H1 (cell line): ENCODE measurements around the gene RALGAPA2. TPM values are rescaled to one million over a fixed set of nuclear protein-coding genes. Genes with fewer than 3 reads are reported as not detected.

Experiments used
- CTCF ChIA-PET: fragments of 300-600 bp; sonication (Branson Sonifier 250); formaldehyde crosslinking; loops from one replicate; lab custom pipeline; 2021; ENCODE audit not compliant: partially characterized antibody; lab: Charles Lee
- POLR2A ChIA-PET: fragments of 300-600 bp; sonication (Branson Sonifier 250); formaldehyde crosslinking; loops from one replicate; lab custom pipeline; 2021; ENCODE audit warnings: inconsistent platforms; ENCODE audit not compliant: partially characterized antibody; lab: Charles Lee
- DNase-seq, 2 experiments: peaks; one replicate each; pipeline versions ENCODE4 v3.0.0 to v3.0.0-alpha.2; 2010 to 2022; ENCODE audit warnings: low spot score in 2 of 2, low read depth in 1 of 2, mixed read lengths in 1 of 2
- FAIRE-seq: peaks from 2 replicates; lab custom pipeline; 2011; peaks lifted over from hg19 to GRCh38; lab: Jason Lieb, UNC
- H2AFZ ChIP-seq: 2 replicates; pipeline ENCODE4 v1.8.1; 2012; ENCODE audit warnings: low read length, inconsistent platforms
- H2AK5ac ChIP-seq: 2 replicates; pipeline ENCODE4 v1.6.1; 2013; ENCODE audit warnings: low read depth, low read length
- H2BK120ac ChIP-seq: replicated peaks from 2 replicates; pipeline ENCODE3; 2013; ENCODE audit warnings: low read depth, low read length, inconsistent platforms
- H2BK12ac ChIP-seq: 2 replicates; pipeline ENCODE4 v1.6.1; 2013; ENCODE audit warnings: low read depth, low read length
- H2BK15ac ChIP-seq: 2 replicates; pipeline ENCODE4 v1.6.1; 2013; ENCODE audit warnings: low read length
- H2BK20ac ChIP-seq: 2 replicates; pipeline ENCODE4 v1.6.1; 2013; ENCODE audit warnings: low read length
- H2BK5ac ChIP-seq: 2 replicates; pipeline ENCODE4 v1.6.1; 2013; ENCODE audit warnings: low read depth, low read length
- H3K14ac ChIP-seq: 2 replicates; pipeline ENCODE4 v1.6.1; 2013; ENCODE audit warnings: inconsistent platforms; ENCODE audit not compliant: insufficient read length
- H3K18ac ChIP-seq: 2 replicates; pipeline ENCODE4 v1.6.1; 2013; ENCODE audit warnings: low read length; ENCODE audit errors: extremely low read depth
- H3K23ac ChIP-seq: 2 replicates; pipeline ENCODE4 v1.6.1; 2013; ENCODE audit warnings: inconsistent platforms; ENCODE audit not compliant: insufficient read length
- H3K23me2 ChIP-seq: 2 replicates; pipeline ENCODE4 v1.6.1; 2013; ENCODE audit warnings: low read depth, low read length
- H3K27ac ChIP-seq: 2 replicates; pipeline ENCODE4 v1.6.1; 2011; ENCODE audit warnings: low read depth, low read length, inconsistent platforms
- H3K27me3 ChIP-seq, 4 experiments: replicated peaks in 1 of 4; 1 replicate in 1 of 4; 2 replicates in 3 of 4; pipeline versions ENCODE4 v1.6.1 to v1.8.1; 2011 to 2013; ENCODE audit warnings: low read length in 3 of 4, mild to moderate bottlenecking in 3 of 4, inconsistent platforms in 2 of 4, mixed read lengths in 2 of 4, moderate library complexity in 1 of 4; ENCODE audit not compliant: control insufficient read depth in 3 of 4, insufficient read depth in 3 of 4; ENCODE audit errors: extremely low read depth in 1 of 4
- H3K36me3 ChIP-seq, 4 experiments: 2 replicates each; pipeline versions ENCODE4 v1.6.1 to v1.8.1; 2011 to 2013; ENCODE audit warnings: mild to moderate bottlenecking in 4 of 4, low read length in 3 of 4, moderate library complexity in 2 of 4, control low read depth in 1 of 4, inconsistent platforms in 1 of 4; ENCODE audit not compliant: insufficient read depth in 4 of 4, control insufficient read depth in 2 of 4
- H3K4ac ChIP-seq: replicated peaks from 2 replicates; pipeline ENCODE3; 2013; ENCODE audit warnings: low read length, low read depth, mixed read lengths, inconsistent platforms; ENCODE audit not compliant: insufficient read length
- H3K4me1 ChIP-seq, 4 experiments: replicated peaks in 1 of 4; 1 replicate in 1 of 4; 2 replicates in 3 of 4; pipeline versions ENCODE4 v1.6.1 to v1.8.1; 2011 to 2013; ENCODE audit warnings: low read length in 3 of 4, inconsistent platforms in 2 of 4, mixed read lengths in 1 of 4; ENCODE audit not compliant: insufficient read depth in 4 of 4, control insufficient read depth in 3 of 4
- H3K4me2 ChIP-seq, 2 experiments: 2 replicates each; pipeline versions ENCODE4 v1.6.1 to v1.8.1; 2011 to 2013; ENCODE audit warnings: low read depth in 2 of 2, low read length in 2 of 2, control low read depth in 1 of 2, inconsistent platforms in 1 of 2, mild to moderate bottlenecking in 1 of 2; ENCODE audit not compliant: insufficient read depth in 1 of 2
- H3K4me3 ChIP-seq, 4 experiments: fragments of 200-600, 300-600 bp in 1 of 4; sonication (generic), shearing (Covaris generic), sonication (Bioruptor Twin) in 1 of 4; 2 replicates each; pipeline versions ENCODE4 v1.5.1 to v1.8.1; 2011 to 2016; ENCODE audit warnings: low read length in 4 of 4, low read depth in 3 of 4, control low read depth in 2 of 4, inconsistent platforms in 2 of 4, mild to moderate bottlenecking in 2 of 4, mixed read lengths in 1 of 4, moderate library complexity in 1 of 4; ENCODE audit not compliant: insufficient read depth in 2 of 4; ENCODE audit errors: extremely low read depth in 1 of 4
- H3K56ac ChIP-seq: replicated peaks from 2 replicates; pipeline ENCODE3; 2013; ENCODE audit warnings: low read depth, mild to moderate bottlenecking, mixed read lengths, low read length, inconsistent platforms; ENCODE audit not compliant: insufficient read length
- H3K79me1 ChIP-seq: 2 replicates; pipeline ENCODE4 v1.6.1; 2013; ENCODE audit warnings: low read depth, low read length, control low read depth
- H3K79me2 ChIP-seq, 2 experiments: 2 replicates each; pipeline versions ENCODE4 v1.6.1 to v1.8.1; 2012 to 2013; ENCODE audit warnings: low read length in 2 of 2, mild to moderate bottlenecking in 2 of 2, inconsistent platforms in 1 of 2; ENCODE audit not compliant: insufficient read depth in 2 of 2, control insufficient read depth in 1 of 2
- H3K9ac ChIP-seq, 4 experiments: replicated peaks in 1 of 4; 1 replicate in 1 of 4; 2 replicates in 3 of 4; pipeline versions ENCODE4 v1.6.1 to v1.8.1; 2011 to 2013; ENCODE audit warnings: low read depth in 3 of 4, low read length in 3 of 4, control low read depth in 2 of 4, mild to moderate bottlenecking in 2 of 4, moderate library complexity in 2 of 4, inconsistent platforms in 1 of 4; ENCODE audit errors: extremely low read depth in 1 of 4
- H3K9me3 ChIP-seq, 2 experiments: 2 replicates each; pipeline versions ENCODE4 v1.6.1 to v1.8.1; 2012 to 2013; ENCODE audit warnings: mild to moderate bottlenecking in 2 of 2, moderate library complexity in 2 of 2, control low read depth in 1 of 2, inconsistent platforms in 1 of 2, low read depth in 1 of 2, low read length in 1 of 2, mixed read lengths in 1 of 2; ENCODE audit not compliant: insufficient read depth in 2 of 2
- H4K20me1 ChIP-seq, 2 experiments: replicated peaks in 1 of 2; 2 replicates each; pipeline versions ENCODE3 to v1.8.1; 2011 to 2013; ENCODE audit warnings: inconsistent platforms in 2 of 2, low read length in 2 of 2, mild to moderate bottlenecking in 1 of 2; ENCODE audit not compliant: insufficient read depth in 2 of 2, control insufficient read depth in 1 of 2
- H4K5ac ChIP-seq: 2 replicates; pipeline ENCODE4 v1.6.1; 2013; ENCODE audit warnings: low read length, low read depth, mixed read lengths, inconsistent platforms; ENCODE audit not compliant: insufficient read length
- H4K8ac ChIP-seq: 2 replicates; pipeline ENCODE4 v1.8.0; 2013; ENCODE audit warnings: mild to moderate bottlenecking, moderate library complexity, low read length, inconsistent platforms; ENCODE audit not compliant: insufficient read depth; ENCODE audit errors: extremely low read depth
- H4K91ac ChIP-seq: replicated peaks from 2 replicates; pipeline ENCODE3; 2013; ENCODE audit warnings: low read length, mixed read lengths, inconsistent platforms; ENCODE audit not compliant: insufficient read length
- BRCA1 ChIP-seq: IDR thresholded peaks from 2 replicates; pipeline ENCODE4 v1.6.1; 2012; ENCODE audit warnings: low read depth, low read length, improper control_type of control experiment
- CBX8 ChIP-seq: fragments of 300-800, 300-1000 bp; sonication (generic); IDR thresholded peaks from 2 replicates; pipeline ENCODE4 v1.7.1; 2016; ENCODE audit warnings: low read depth, low read length, borderline replicate concordance
- CHD1 ChIP-seq: IDR thresholded peaks from 2 replicates; pipeline ENCODE4 v1.6.1; 2012; ENCODE audit warnings: low read depth, low read length, improper control_type of control experiment
- CREB1 ChIP-seq: IDR thresholded peaks from 2 replicates; pipeline ENCODE4 v1.6.1; 2012; ENCODE audit warnings: inconsistent platforms
- E2F6 ChIP-seq: IDR thresholded peaks from 2 replicates; pipeline ENCODE4 v1.6.1; 2012; ENCODE audit warnings: inconsistent platforms
- GABPA ChIP-seq: IDR thresholded peaks from 2 replicates; pipeline ENCODE4 v1.6.1; 2011; ENCODE audit warnings: mild to moderate bottlenecking, low read length, moderate library complexity, borderline replicate concordance; ENCODE audit not compliant: insufficient read depth
- HDAC6 ChIP-seq: IDR thresholded peaks from one replicate; pipeline ENCODE4 v1.7.1; 2012; ENCODE audit warnings: low read depth, mild to moderate bottlenecking, inconsistent platforms, low read length, moderate library complexity
- PHF8 ChIP-seq: fragments of 200-600 bp; sonication (generic); conservative IDR thresholded peaks from 2 replicates; pipeline ENCODE4 v1.7.1; 2012; ENCODE audit warnings: low read depth, mild to moderate bottlenecking, inconsistent platforms, low read length, moderate library complexity
- SIN3A ChIP-seq, 2 experiments: IDR thresholded peaks in 1 of 2; conservative IDR thresholded peaks in 1 of 2; 2 replicates each; pipeline ENCODE4 v1.6.1; 2011 to 2012; ENCODE audit warnings: low read length in 2 of 2, improper control_type of control experiment in 1 of 2, low read depth in 1 of 2, mild to moderate bottlenecking in 1 of 2
- SIRT6 ChIP-seq: IDR thresholded peaks from one replicate; pipeline ENCODE4 v1.7.1; 2012; ENCODE audit warnings: low read length, inconsistent platforms
- SRF ChIP-seq: IDR thresholded peaks from 2 replicates; pipeline ENCODE4 v1.6.1; 2011; ENCODE audit warnings: mild to moderate bottlenecking, low read depth, low read length, moderate library complexity
- TAF1 ChIP-seq: IDR thresholded peaks from 2 replicates; pipeline ENCODE4 v1.6.1; 2011; ENCODE audit warnings: mild to moderate bottlenecking, low read depth, low read length
- TCF12 ChIP-seq: IDR thresholded peaks from 2 replicates; pipeline ENCODE4 v1.6.1; 2011; ENCODE audit warnings: low read depth, mild to moderate bottlenecking, low read length
- TEAD4 ChIP-seq: IDR thresholded peaks from 2 replicates; pipeline ENCODE4 v1.6.1; 2012; ENCODE audit warnings: low read depth, low read length, inconsistent platforms, mixed read lengths
- ZNF274 ChIP-seq: IDR thresholded peaks from 2 replicates; pipeline ENCODE4 v1.7.0; 2012; ENCODE audit warnings: low read length, borderline replicate concordance; ENCODE audit errors: extremely low read depth
- WGBS, 2 experiments: shearing (Covaris generic) in 1 of 2; methylation state at CpG; one replicate each; pipeline versions ENCODE4 v1.1.6 to v1.1.7; 2013 to 2015; ENCODE audit warnings: low lambda C conversion rate in 2 of 2, mixed read lengths in 2 of 2, inconsistent platforms in 1 of 2, low coverage in 1 of 2, missing lambda C conversion rate in 1 of 2; ENCODE audit not compliant: insufficient replicate concordance in 2 of 2, insufficient coverage in 1 of 2, insufficient read length in 1 of 2; ENCODE audit errors: extremely low coverage in 1 of 2, missing lambda C conversion rate in 1 of 2; 5-methylcytosine and 5-hydroxymethylcytosine counted together
- polyA plus RNA-seq, 7 experiments: library from polyadenylated mRNA; depleted of rRNA in 3 of 7; stranded (reverse) in 5 of 7; unstranded in 2 of 7; fragments of >200 nt in 5 of 7; fragments of 200-250 nt in 2 of 7; gene quantifications; 1 replicate in 5 of 7; 2 replicates in 1 of 7; 4 replicates in 1 of 7; pipeline versions ENCODE4 v1.2.1 to v1.2.3, GENCODE V29; 2011 to 2013; ENCODE audit warnings: missing spikeins in 2 of 7, mixed read lengths in 2 of 7
- total RNA-seq: library from RNA; stranded (reverse); fragmentation: NEBNext Ultra II Directional; extraction: Animal tissue kit (Norgen Biotek cat#: 25700); gene quantifications from 2 replicates; pipeline ENCODE4 v1.2.1, GENCODE V29; 2021

Gene RALGAPA2
- total and polyA plus RNA-seq, 2 of the 8 experiments (the other 6 are each of a cell fraction or from before 2014, with no cell fraction given), result 5.1 to 25.5 TPM

- Histone ChIP-seq H3K4ac (no peak overlapping the region), H3K9me3 (no peaks in the 10 kb centered on the region), H2BK15ac (no peak overlapping the region), H4K8ac (no peak overlapping the region), H3K79me2 (no peaks in the 10 kb centered on the region), H2BK12ac (no peak overlapping the region), H3K4me2 (no peak overlapping the region), H4K91ac (no peak overlapping the region), H3K36me3 (no peaks in the 10 kb centered on the region), H3K9ac (no peak overlapping the region), H3K56ac (no peak overlapping the region), H3K23ac (no peak overlapping the region), H3K14ac (no peak overlapping the region), H2BK20ac (no peak overlapping the region), H2BK120ac (no peak overlapping the region), H2AK5ac (no peak overlapping the region), H3K27me3 (no peaks in the 10 kb centered on the region), H3K18ac (no peak overlapping the region), H3K23me2 (no peaks in the 10 kb centered on the region), H4K5ac (no peak overlapping the region), H3K79me1 (no peaks in the 10 kb centered on the region), H3K4me1 (no peaks in the 10 kb centered on the region), H3K27ac (no peak overlapping the region), H3K4me3 (no peak overlapping the region), H4K20me1 (no peaks in the 10 kb centered on the region), H2BK5ac (no peak overlapping the region), H2AFZ (no peak overlapping the region)
- FAIRE-seq (no peak), DNase-seq (no peak)
- POLR2A ChIA-PET, result no interaction called here
- CTCF ChIA-PET, result no interaction called here
- WGBS, 2 experiments, result 94% methylated on average over 4 of the region's 4 CpGs; no CpG with 5 or more reads in 1 of the 2 experiments
- TF ChIP-seq TEAD4 (no peak), SIRT6 (no peak), GABPA (no peak), CREB1 (no peak), CHD1 (no peak), PHF8 (no peak), CBX8 (no peak), SIN3A (conservative IDR thresholded peaks at IDR 0.05 in 1 of 2, IDR thresholded peaks at IDR 0.05 in 1 of 2; ENCODE audit: low read depth in 1 of 2, low read length in 2 of 2) (no peak), BRCA1 (no peak), E2F6 (no peak), HDAC6 (no peak), ZNF274 (no peak), TAF1 (no peak), SRF (no peak), TCF12 (no peak)
Measured at GRCh38 chr20:20344476-20344875, 368.0 kb downstream of the RALGAPA2 start.
